HEK293T (cell line): Measurements from ENCODE around the gene KIF26B.

ENCODE experiments used
- CTCF ChIA-PET: fragments of 350-600 bp; formaldehyde crosslinking; extraction: SDS; loops from one replicate; lab custom pipeline; 2021; ENCODE audit warnings: antibody characterized with exemption, inconsistent platforms; lab: Yijun Ruan, JAX
- POLR2A ChIA-PET: fragments of 350-600 bp; formaldehyde crosslinking; extraction: SDS; loops from one replicate; lab custom pipeline; 2020; ENCODE audit warnings: antibody characterized with exemption, inconsistent platforms; lab: Yijun Ruan, JAX
- DNase-seq: peaks from one replicate; pipeline ENCODE4 v3.0.0; 2012; ENCODE audit warnings: mixed read lengths; ENCODE audit errors: extremely low spot score
- ARNT ChIP-seq: fragments of 450-650 bp; IDR thresholded peaks from 2 replicates; pipeline ENCODE4 v1.6.1; 2017; ENCODE audit warnings: mild to moderate bottlenecking
- BHLHE40 ChIP-seq: fragments of 450-650 bp; IDR thresholded peaks from 2 replicates; pipeline ENCODE4 v1.6.1; 2016; ENCODE audit warnings: mild to moderate bottlenecking, moderate library complexity, borderline replicate concordance
- CTBP1 ChIP-seq: fragments of 450-650 bp; IDR thresholded peaks from 2 replicates; pipeline ENCODE4 v1.6.1; 2016; ENCODE audit warnings: borderline replicate concordance
- ELF4 ChIP-seq: fragments of 450-650 bp; IDR thresholded peaks from 2 replicates; pipeline ENCODE4 v1.6.1; 2017; ENCODE audit warnings: antibody characterized with exemption
- FOXA1 ChIP-seq: fragments of 450-650 bp; IDR thresholded peaks from 2 replicates; pipeline ENCODE4 v1.6.1; 2016; ENCODE audit warnings: mild to moderate bottlenecking
- FOXK2 ChIP-seq: fragments of 450-650 bp; IDR thresholded peaks from 2 replicates; pipeline ENCODE4 v1.6.1; 2016; ENCODE audit warnings: mild to moderate bottlenecking
- FOXM1 ChIP-seq: fragments of 450-650 bp; IDR thresholded peaks from 2 replicates; pipeline ENCODE4 v1.6.1; 2017; ENCODE audit warnings: mild to moderate bottlenecking, borderline replicate concordance
- HDGF ChIP-seq: fragments of 450-650 bp; IDR thresholded peaks from 2 replicates; pipeline ENCODE4 v1.6.1; 2017; ENCODE audit warnings: antibody characterized with exemption, borderline replicate concordance
- L3MBTL2 ChIP-seq: fragments of 450-650 bp; conservative IDR thresholded peaks from 2 replicates; pipeline ENCODE4 v1.6.1; 2016; ENCODE audit warnings: mild to moderate bottlenecking
- LEF1 ChIP-seq: fragments of 450-650 bp; IDR thresholded peaks from 2 replicates; pipeline ENCODE4 v1.6.1; 2017; ENCODE audit warnings: mild to moderate bottlenecking, borderline replicate concordance
- NFRKB ChIP-seq: fragments of 450-650 bp; IDR thresholded peaks from 2 replicates; pipeline ENCODE4 v1.6.1; 2016; ENCODE audit warnings: mild to moderate bottlenecking, moderate library complexity
- PKNOX1 ChIP-seq: fragments of 450-650 bp; IDR thresholded peaks from 2 replicates; pipeline ENCODE4 v1.6.1; 2016
- SP1 ChIP-seq: fragments of 450-650 bp; IDR thresholded peaks from 2 replicates; pipeline ENCODE4 v1.6.1; 2017
- SUZ12 ChIP-seq: fragments of 450-650 bp; IDR thresholded peaks from 2 replicates; pipeline ENCODE4 v1.6.1; 2016; ENCODE audit warnings: mild to moderate bottlenecking
- TARDBP ChIP-seq: fragments of 450-650 bp; IDR thresholded peaks from 2 replicates; pipeline ENCODE4 v1.6.1; 2016
- ZNF384 ChIP-seq: fragments of 450-650 bp; IDR thresholded peaks from 2 replicates; pipeline ENCODE4 v1.6.1; 2016

KIF26B gene

GRCh38 chr1:245481261-245481660 is 326.5 kb downstream of the KIF26B start:
- CTCF ChIA-PET: no interaction called here
- DNase-seq: no peak
- POLR2A ChIA-PET: no interaction called here
- TF ChIP-seq LEF1 (no peak), SUZ12 (no peak), PKNOX1 (no peak), FOXA1 (no peak)

GRCh38 chr1:245483247-245483646 is 328.5 kb downstream of the KIF26B start:
- DNase-seq: no peak
- ChIA-PET POLR2A (no interaction called here), CTCF (no interaction called here)
- TF ChIP-seq FOXM1: no peak
- TF ChIP-seq PKNOX1: no peak
- no peak for TF ChIP-seq CTBP1
- TF ChIP-seq TARDBP: no peak
- no peak for TF ChIP-seq FOXK2
- no peak for TF ChIP-seq ARNT
- TF ChIP-seq HDGF: no peak
- no peak for TF ChIP-seq SUZ12
- no peak for TF ChIP-seq ZNF384
- TF ChIP-seq LEF1: no peak
- TF ChIP-seq ELF4: no peak
- no peak for TF ChIP-seq SP1
- TF ChIP-seq NFRKB: no peak
- TF ChIP-seq BHLHE40: no peak
- no peak for TF ChIP-seq L3MBTL2
- no peak for TF ChIP-seq FOXA1

GRCh38 chr1:245484176-245484575 is 329.4 kb downstream of the KIF26B start:
- no peak for DNase-seq
- TF ChIP-seq ZNF384 (no peak), NFRKB (no peak), FOXK2 (no peak), ARNT (no peak), HDGF (no peak), TARDBP (no peak), FOXA1 (no peak), SP1 (no peak)
- ChIA-PET CTCF (no interaction called here), POLR2A (no interaction called here)

GRCh38 chr1:245485996-245486395 is 331.2 kb downstream of the KIF26B start:
- CTCF ChIA-PET: no interaction called here

GRCh38 chr1:245486775-245487470 is 332.1 kb downstream of the KIF26B start:
- DNase-seq: no peak
- CTCF ChIA-PET: no interaction called here
- POLR2A ChIA-PET: no interaction called here
- TF ChIP-seq LEF1 (no peak), ZNF384 (no peak)

More at GRCh38 chr1:245485996-245486395, 331.2 kb downstream of the KIF26B start:
- no peak for DNase-seq
- POLR2A ChIA-PET: no interaction called here
- no peak for TF ChIP-seq FOXA1
- no peak for TF ChIP-seq PKNOX1
- TF ChIP-seq NFRKB: no peak
- no peak for TF ChIP-seq BHLHE40
- no peak for TF ChIP-seq FOXK2
- TF ChIP-seq SP1: no peak
- no peak for TF ChIP-seq CTBP1
- TF ChIP-seq ZNF384: no peak
- TF ChIP-seq ELF4: no peak
- TF ChIP-seq ARNT: no peak

- POLR2A ChIA-PET: no interaction called here
- TF ChIP-seq CTBP1 (no peak), BHLHE40 (no peak), ZNF384 (no peak), NFRKB (no peak), TARDBP (no peak)
- CTCF ChIA-PET: no interaction called here
- no peak for DNase-seq
Measured at GRCh38 chr1:245488346-245489129, 333.8 kb downstream of the KIF26B start.

GRCh38 chr1:245489838-245490237 is 335.1 kb downstream of the KIF26B start:
- ChIA-PET CTCF (no interaction called here), POLR2A (no interaction called here)
- no peak for DNase-seq
- TF ChIP-seq CTBP1 (no peak), FOXK2 (no peak), ARNT (no peak), ELF4 (no peak), HDGF (no peak), BHLHE40 (no peak), FOXM1 (no peak), NFRKB (no peak)
